Measurements from ENCODE around the gene KRT81. TPM values are rescaled to one million over a fixed set of nuclear protein-coding genes. Genes with fewer than 3 reads are reported as not detected.
A peak's percentile ranks its signal among the peaks of the same experiment; 100 is the strongest.
"Not testable (repeated sequence)": the region's sequence is repeated elsewhere in the genome, so short reads cannot be mapped to it uniquely, and the experiment has no call there.

KRT81 gene
- polyA plus RNA-seq, 4 donors, result not detected

- DNase-seq (ENCODE audit: low read depth in 4 of 4, low spot score in 3 of 4), result no peak
Measured at GRCh38 chr12:52318241-52318990, 27.1 kb upstream of the KRT81 start.

GRCh38 chr12:52317468-52318052, 26.2 kb upstream of the KRT81 start:
- no peak for DNase-seq (ENCODE audit: low read depth in 4 of 4, low spot score in 3 of 4)

- no peak for DNase-seq (ENCODE audit: low read depth in 4 of 4, low spot score in 3 of 4)
Measured at GRCh38 chr12:52316701-52317100, 25.4 kb upstream of the KRT81 start.

DNA sequence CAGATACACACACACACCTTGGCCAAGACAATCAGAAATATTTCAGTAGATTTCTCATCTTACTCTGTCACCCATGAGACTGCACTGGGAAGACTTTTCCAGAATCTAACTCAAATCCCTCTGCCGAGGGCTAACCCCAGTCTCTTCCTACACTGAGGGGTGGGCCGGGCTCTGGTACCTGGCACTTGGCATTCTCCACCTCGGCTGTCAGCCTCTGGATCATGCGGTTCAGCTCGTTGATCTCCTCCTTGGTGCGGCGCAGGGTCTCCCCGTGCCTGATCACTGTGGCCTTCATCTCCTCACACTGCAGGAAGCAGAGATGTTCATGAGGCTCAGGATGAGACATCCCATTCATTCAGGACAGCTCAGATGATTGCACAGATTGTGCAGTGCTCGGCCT, 25.0 kb upstream of the KRT81 start:
- DNase-seq (ENCODE audit: low read depth in 4 of 4, low spot score in 3 of 4), result no peak

- DNase-seq (ENCODE audit: low read depth in 4 of 4, low spot score in 3 of 4), result not testable (repeated sequence)
Measured at GRCh38 chr12:52315721-52316120, 24.4 kb upstream of the KRT81 start.

DNA sequence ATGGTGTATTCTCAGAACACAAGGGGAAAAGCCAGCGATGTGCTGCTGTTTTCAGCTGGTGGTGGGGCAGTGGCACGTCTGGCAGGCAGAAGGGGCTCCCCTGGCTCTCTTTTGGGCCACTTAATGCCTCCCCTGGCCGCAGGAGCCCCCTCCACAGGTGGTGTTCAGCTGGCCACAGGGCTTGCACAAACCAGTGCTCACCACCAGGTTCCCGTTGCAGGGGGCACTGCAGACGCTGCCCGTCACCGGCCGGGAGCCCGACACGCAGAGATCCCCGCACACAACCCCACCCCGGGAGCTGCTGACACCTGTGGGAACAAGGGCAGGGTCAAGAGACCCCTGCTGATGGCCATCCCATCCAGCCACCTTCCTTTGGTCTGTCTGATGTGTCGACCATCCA, 23.2 kb upstream of the KRT81 start:
- no peak for DNase-seq (ENCODE audit: low read depth in 4 of 4, low spot score in 3 of 4)

GRCh38 chr12:52313926-52314325, 22.6 kb upstream of the KRT81 start:
- DNase-seq (ENCODE audit: low read depth in 4 of 4, low spot score in 3 of 4), result no peak

DNA sequence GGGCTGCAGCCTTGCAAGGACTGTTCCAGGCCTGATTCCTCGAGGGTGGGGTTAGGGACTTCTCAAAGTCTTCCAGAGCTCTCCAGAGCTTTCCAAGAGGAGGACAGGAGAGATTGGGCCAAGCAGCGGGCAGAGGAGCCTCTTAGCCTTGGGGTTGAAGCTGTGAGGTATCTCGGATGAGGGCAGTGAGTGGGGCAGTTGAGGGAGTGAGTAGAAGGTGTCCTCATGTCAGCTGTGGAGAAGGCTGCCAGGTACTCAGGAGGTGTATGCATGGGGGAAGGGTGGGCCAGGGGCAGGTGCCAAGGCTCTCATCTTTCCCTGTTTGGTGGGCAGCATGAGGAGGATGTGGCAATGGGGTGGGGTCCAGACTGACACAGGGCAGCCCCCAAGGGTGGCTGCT, 22.1 kb upstream of the KRT81 start:
- no peak for DNase-seq (ENCODE audit: low read depth in 4 of 4, low spot score in 3 of 4)

GRCh38 chr12:52312086-52312485, 20.8 kb upstream of the KRT81 start:
- DNase-seq (ENCODE audit: low read depth in 4 of 4, low spot score in 3 of 4), result no peak

DNA sequence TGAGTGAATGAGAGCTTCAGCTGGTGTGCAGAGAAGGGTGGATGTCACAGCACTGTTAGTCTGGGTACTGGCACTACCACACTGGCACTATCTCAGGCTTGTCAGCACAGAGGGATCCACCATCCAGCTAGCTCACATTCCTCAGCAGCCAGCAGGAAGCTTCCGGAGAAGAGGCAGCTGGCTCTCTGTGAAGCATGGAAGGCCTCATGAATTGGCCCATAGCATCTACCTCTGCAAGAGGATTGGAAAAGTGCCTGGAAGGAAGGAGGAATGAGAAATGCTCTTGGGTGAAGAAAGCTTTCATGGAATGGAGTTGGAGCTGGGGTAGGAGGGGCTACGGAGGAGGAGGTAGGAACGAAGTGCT, 19.9 kb upstream of the KRT81 start:
- no peak for DNase-seq (ENCODE audit: low read depth in 4 of 4, low spot score in 3 of 4)

DNA sequence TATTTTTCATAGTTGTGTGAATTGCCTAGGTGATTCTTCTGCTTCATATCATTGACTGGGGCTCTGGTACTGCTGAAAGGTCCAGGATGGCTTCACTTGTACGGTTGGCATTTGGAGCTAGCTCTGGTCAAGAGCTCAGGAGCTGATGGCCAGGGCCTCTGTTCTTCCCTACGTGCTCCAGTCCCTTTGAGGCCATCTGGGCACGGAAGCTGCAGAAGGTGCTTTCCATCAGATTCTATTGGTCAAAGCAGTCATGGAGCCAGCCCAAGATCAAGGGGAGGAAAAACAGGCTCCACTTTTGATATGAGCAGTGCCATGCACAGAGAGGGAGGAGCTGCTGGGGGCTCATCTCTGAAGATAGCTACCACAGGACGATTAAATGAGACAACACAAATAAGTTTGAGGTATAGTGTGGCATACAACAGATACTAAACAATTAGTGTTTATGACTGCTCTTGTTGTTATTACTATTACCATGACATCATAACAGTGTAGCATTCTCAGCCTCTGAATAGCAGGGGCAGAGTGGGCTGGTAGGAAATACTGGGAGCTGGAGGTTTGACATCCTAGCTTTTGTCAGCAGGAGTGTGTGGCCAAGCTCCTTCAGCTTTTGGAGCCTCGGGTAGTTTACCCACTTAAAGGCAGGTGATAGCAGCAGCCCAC, 19.4 kb upstream of the KRT81 start:
- DNase-seq (ENCODE audit: low read depth in 4 of 4, low spot score in 3 of 4), result no peak

DNA sequence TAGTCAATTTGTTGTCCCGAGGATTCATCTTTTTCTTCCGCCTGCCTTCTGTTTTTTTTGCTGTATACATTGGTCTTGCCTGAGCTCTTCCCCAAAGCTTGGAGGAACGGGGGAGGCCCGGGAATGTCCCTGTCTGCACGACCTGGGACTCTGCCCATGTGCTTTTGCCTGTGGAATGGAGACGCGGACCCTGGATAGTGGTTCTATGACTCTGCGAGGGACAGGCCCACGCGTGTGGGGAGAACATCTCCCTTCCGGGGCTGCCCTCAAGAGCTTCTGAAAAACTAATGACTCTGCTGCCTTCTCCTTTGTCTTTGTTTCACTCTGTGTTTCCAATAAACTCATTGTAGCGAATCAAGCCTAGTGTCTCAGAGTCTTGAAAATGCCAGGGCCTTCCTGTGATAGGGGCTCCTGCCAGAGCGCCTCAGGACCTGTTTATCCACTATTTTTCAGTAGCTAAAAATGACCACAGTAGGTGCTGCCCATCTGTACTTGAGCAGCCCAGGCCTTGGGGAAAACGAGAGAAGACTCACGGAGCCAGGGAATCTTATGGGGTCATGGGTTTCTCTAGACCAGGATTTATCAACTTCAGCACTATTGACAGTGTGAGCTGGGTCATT, 17.6 kb upstream of the KRT81 start:
- DNase-seq (ENCODE audit: low read depth in 4 of 4, low spot score in 3 of 4), result no peak

DNA sequence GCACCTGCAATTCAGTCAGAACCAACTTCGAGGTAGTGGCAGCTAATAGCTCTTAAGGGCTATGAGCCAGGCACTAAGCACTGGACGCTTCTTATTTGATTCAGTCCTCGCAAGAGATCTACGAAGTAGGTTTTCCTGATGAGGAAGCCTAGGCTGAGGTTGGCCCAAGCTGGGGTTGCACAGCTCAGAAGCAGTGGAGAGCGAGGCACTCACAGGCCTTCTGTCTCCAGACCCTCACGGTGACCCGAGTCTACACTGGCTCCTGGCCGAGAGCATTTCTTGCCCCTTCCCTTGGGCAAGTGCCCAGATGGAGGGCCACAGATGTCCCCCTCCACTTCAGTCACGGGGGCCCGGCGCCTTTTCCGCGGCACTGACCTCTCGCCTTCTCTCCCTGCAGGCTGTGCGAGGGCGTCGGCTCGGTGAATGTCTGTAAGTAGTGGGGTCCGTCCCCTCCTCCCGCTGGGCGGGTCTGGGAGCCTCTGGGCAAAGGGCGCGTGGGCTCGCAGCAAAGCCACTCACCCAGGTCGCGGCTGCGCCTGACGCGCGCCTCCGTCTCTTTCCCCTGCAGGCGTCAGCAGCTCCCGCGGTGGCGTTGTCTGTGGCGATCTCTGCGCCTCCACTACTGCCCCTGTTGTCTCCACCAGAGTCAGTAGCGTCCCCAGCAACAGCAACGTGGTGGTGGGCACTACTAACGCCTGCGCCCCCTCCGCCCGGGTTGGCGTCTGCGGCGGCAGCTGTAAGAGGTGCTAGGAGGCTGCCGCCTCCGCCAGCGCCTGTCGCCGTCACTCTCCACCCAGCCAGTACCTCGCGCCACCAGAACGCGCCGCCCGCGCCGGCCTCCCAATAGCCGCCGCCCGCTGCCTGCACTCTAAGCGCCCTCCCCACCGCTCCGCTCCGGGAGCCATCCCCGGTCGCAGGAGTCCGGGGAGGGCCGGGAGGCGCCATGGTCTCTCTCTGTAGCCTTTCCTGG, 16.8 kb upstream of the KRT81 start:
- DNase-seq (ENCODE audit: low read depth in 4 of 4, low spot score in 3 of 4), result peak in 3 of 4 donors; percentile 26 to 45 (median 44)

GRCh38 chr12:52306731-52307130, 15.4 kb upstream of the KRT81 start:
- no peak for DNase-seq (ENCODE audit: low read depth in 4 of 4, low spot score in 3 of 4)

- no peak for DNase-seq (ENCODE audit: low read depth in 4 of 4, low spot score in 3 of 4)
Measured at GRCh38 chr12:52305921-52306705, 14.8 kb upstream of the KRT81 start.

GRCh38 chr12:52304941-52305411, 13.6 kb upstream of the KRT81 start:
- DNase-seq (ENCODE audit: low read depth in 4 of 4, low spot score in 3 of 4), result not testable (repeated sequence)

- DNase-seq (ENCODE audit: low read depth in 4 of 4, low spot score in 3 of 4), result not testable (repeated sequence)
Measured at GRCh38 chr12:52302242-52302914, 11.0 kb upstream of the KRT81 start.

GRCh38 chr12:52301721-52302120, 10.4 kb upstream of the KRT81 start:
- DNase-seq (ENCODE audit: low read depth in 4 of 4, low spot score in 3 of 4), result not testable (repeated sequence)
